Astrocyte (in vitro differentiated cells and primary cell): ENCODE results near the gene PXDC1. TPM values are rescaled to one million over a fixed set of nuclear protein-coding genes. Genes with fewer than 3 reads are reported as not detected.

Experiments used
- DNase-seq: peaks from one replicate; pipeline ENCODE4 v3.0.0-alpha.2; 2010; ENCODE audit warnings: low read depth
- FAIRE-seq: peaks from 2 replicates; lab custom pipeline; 2011; peaks lifted over from hg19 to GRCh38; lab: Jason Lieb, UNC
- H2AFZ ChIP-seq: 2 replicates; pipeline ENCODE4 v1.6.0; 2012; ENCODE audit warnings: low read depth, low read length, inconsistent platforms
- H3K27ac ChIP-seq: 2 replicates; pipeline ENCODE4 v1.5.1; 2011; ENCODE audit warnings: low read depth, low read length, inconsistent platforms
- H3K27me3 ChIP-seq: 2 replicates; pipeline ENCODE4 v1.6.0; 2011; ENCODE audit warnings: low read length, inconsistent platforms; ENCODE audit not compliant: insufficient read depth
- H3K36me3 ChIP-seq: 2 replicates; pipeline ENCODE4 v1.5.1; 2011; ENCODE audit warnings: low read length, inconsistent platforms; ENCODE audit not compliant: insufficient read depth
- H3K4me1 ChIP-seq: 2 replicates; pipeline ENCODE4 v1.5.1; 2011; ENCODE audit warnings: low read length, inconsistent platforms; ENCODE audit not compliant: insufficient read depth
- H3K4me2 ChIP-seq: 2 replicates; pipeline ENCODE4 v1.6.0; 2012; ENCODE audit warnings: low read length, inconsistent platforms
- H3K4me3 ChIP-seq: 2 replicates; pipeline ENCODE4 v1.5.1; 2011; ENCODE audit warnings: low read depth, mild to moderate bottlenecking, low read length, inconsistent platforms; ENCODE audit not compliant: insufficient read depth
- H3K79me2 ChIP-seq: 2 replicates; pipeline ENCODE4 v1.6.0; 2012; ENCODE audit warnings: mild to moderate bottlenecking, low read length, inconsistent platforms; ENCODE audit not compliant: insufficient read depth
- H3K9ac ChIP-seq: 2 replicates; pipeline ENCODE4 v1.6.0; 2012; ENCODE audit warnings: mild to moderate bottlenecking, low read length, inconsistent platforms
- H3K9me3 ChIP-seq: 2 replicates; pipeline ENCODE4 v1.5.1; 2012; ENCODE audit warnings: low read depth, mild to moderate bottlenecking, low read length, inconsistent platforms; ENCODE audit not compliant: insufficient read depth
- H4K20me1 ChIP-seq: 2 replicates; pipeline ENCODE4 v1.6.0; 2012; ENCODE audit warnings: low read length, inconsistent platforms; ENCODE audit not compliant: insufficient read depth
- H3K27ac Mint-ChIP-seq: one replicate; pipeline ENCODE4 v1.8.0; 2021; ENCODE audit warnings: mild to moderate bottlenecking, mixed read lengths; ENCODE audit not compliant: unreplicated experiment
- H3K27me3 Mint-ChIP-seq: one replicate; pipeline ENCODE4 v1.8.0; 2021; ENCODE audit warnings: low read depth, mixed read lengths; ENCODE audit not compliant: unreplicated experiment
- H3K36me3 Mint-ChIP-seq: one replicate; pipeline ENCODE4 v1.8.0; 2021; ENCODE audit warnings: low read depth, mixed read lengths; ENCODE audit not compliant: unreplicated experiment
- H3K4me1 Mint-ChIP-seq: one replicate; pipeline ENCODE4 v1.8.0; 2021; ENCODE audit warnings: low read depth, mixed read lengths; ENCODE audit not compliant: unreplicated experiment
- H3K4me3 Mint-ChIP-seq: one replicate; pipeline ENCODE4 v1.8.0; 2021; ENCODE audit warnings: mild to moderate bottlenecking, moderate library complexity, mixed read lengths; ENCODE audit not compliant: unreplicated experiment
- H3K9me3 Mint-ChIP-seq: one replicate; pipeline ENCODE4 v1.8.0; 2021; ENCODE audit warnings: mild to moderate bottlenecking, mixed read lengths; ENCODE audit not compliant: unreplicated experiment
- EZH2 ChIP-seq: IDR thresholded peaks from 2 replicates; pipeline ENCODE4 v1.6.1; 2012; ENCODE audit warnings: mild to moderate bottlenecking, low read length, inconsistent platforms; ENCODE audit not compliant: insufficient read depth
- total RNA-seq: library from RNA; stranded (reverse); gene quantifications from 2 replicates; pipeline ENCODE4 v1.2.1, GENCODE V29; 2021
- TF ChIP-seq, protein P1 (sequence below): IDR thresholded peaks from 2 replicates; pipeline ENCODE4 v1.5.1; 2011; ENCODE audit warnings: low read depth, mild to moderate bottlenecking, inconsistent platforms, low read length, moderate library complexity; ENCODE audit not compliant: insufficient read depth

Gene PXDC1
- total RNA-seq, 1 donor from 2014 or later: 58.2 TPM

DNA sequence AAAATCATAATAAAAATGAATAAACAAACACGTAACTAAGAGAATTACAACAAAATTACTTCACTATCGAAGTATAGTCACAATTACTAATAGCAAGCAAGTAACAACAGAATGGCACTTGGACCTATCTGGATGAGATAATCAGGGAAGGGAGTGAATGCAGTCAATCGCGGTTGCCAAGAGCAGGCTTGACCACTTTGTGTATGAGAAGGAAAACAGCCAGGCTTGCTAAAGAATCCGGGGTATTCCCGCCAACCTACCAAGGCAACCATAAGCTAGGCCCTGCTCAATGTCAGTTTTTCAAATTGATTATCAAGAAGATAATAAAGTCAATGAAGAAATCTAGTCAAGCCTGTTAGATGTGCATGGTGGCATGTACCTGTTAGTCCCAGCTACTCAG lies 39.7 kb downstream of the PXDC1 start:
- Histone ChIP-seq H2AFZ (no peak overlapping the region), H3K36me3 (peaks cover 4% of the 10 kb centered on the region), H3K27me3 (no peaks in the 10 kb centered on the region), H4K20me1 (no peaks in the 10 kb centered on the region), H3K79me2 (no peaks in the 10 kb centered on the region), H3K4me1 (no peaks in the 10 kb centered on the region), H3K4me2 (no peak overlapping the region), H3K9ac (no peak overlapping the region), H3K27ac (no peak overlapping the region), H3K9me3 (peaks cover 3% of the 10 kb centered on the region), H3K4me3 (no peak overlapping the region)
- Mint-ChIP-seq H3K27me3 (no peaks in the 10 kb centered on the region), H3K9me3 (peaks cover 1% of the 10 kb centered on the region), H3K36me3 (peaks cover 24% of the 10 kb centered on the region), H3K4me1 (peaks cover 11% of the 10 kb centered on the region), H3K27ac (no peak overlapping the region), H3K4me3 (no peak overlapping the region)
- TF ChIP-seq EZH2: no peak
- TF ChIP-seq, protein P1, sequence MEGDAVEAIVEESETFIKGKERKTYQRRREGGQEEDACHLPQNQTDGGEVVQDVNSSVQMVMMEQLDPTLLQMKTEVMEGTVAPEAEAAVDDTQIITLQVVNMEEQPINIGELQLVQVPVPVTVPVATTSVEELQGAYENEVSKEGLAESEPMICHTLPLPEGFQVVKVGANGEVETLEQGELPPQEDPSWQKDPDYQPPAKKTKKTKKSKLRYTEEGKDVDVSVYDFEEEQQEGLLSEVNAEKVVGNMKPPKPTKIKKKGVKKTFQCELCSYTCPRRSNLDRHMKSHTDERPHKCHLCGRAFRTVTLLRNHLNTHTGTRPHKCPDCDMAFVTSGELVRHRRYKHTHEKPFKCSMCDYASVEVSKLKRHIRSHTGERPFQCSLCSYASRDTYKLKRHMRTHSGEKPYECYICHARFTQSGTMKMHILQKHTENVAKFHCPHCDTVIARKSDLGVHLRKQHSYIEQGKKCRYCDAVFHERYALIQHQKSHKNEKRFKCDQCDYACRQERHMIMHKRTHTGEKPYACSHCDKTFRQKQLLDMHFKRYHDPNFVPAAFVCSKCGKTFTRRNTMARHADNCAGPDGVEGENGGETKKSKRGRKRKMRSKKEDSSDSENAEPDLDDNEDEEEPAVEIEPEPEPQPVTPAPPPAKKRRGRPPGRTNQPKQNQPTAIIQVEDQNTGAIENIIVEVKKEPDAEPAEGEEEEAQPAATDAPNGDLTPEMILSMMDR: no peak
- FAIRE-seq (no peak), DNase-seq (no peak)

DNA sequence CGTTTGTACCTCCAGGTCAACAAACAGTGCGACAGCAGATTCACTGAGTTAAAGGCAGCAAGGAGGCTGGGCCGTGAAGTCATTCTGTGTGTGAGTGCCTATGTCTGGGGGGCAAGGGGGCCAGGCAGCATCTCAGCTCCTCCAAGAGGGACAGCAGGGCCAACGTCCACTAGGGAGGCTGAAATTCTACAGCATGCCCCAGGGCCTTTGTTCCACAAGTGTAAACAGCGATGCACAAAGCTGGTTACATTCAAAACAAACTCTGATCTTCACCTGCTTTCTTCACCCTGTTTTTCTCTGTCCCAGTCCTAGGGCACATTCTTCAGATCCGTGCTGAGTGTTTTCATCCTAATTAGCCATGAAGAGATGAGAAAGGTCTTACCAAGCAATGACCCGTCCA lies 41.1 kb downstream of the PXDC1 start:
- H3K4me3 ChIP-seq: no peak overlapping the region
- TF ChIP-seq EZH2: no peak
- TF ChIP-seq, protein P1: no peak
- H3K9me3 Mint-ChIP-seq: peaks cover 1% of the 10 kb centered on the region
- H2AFZ ChIP-seq: no peak overlapping the region
- H3K27ac ChIP-seq: no peak overlapping the region
- H3K4me3 Mint-ChIP-seq: no peak overlapping the region
- no peaks in the 10 kb centered on the region for H3K27me3 ChIP-seq
- H3K4me1 ChIP-seq: no peaks in the 10 kb centered on the region
- H3K27ac Mint-ChIP-seq: no peak overlapping the region
- peaks cover 4% of the 10 kb centered on the region for H3K36me3 ChIP-seq
- H3K4me2 ChIP-seq: no peak overlapping the region
- peaks cover 10% of the 10 kb centered on the region for H3K4me1 Mint-ChIP-seq
- FAIRE-seq: no peak
- H3K79me2 ChIP-seq: no peaks in the 10 kb centered on the region
- H4K20me1 ChIP-seq: no peaks in the 10 kb centered on the region
- peaks cover 3% of the 10 kb centered on the region for H3K9me3 ChIP-seq
- H3K9ac ChIP-seq: no peak overlapping the region
- DNase-seq: no peak
- H3K27me3 Mint-ChIP-seq: no peaks in the 10 kb centered on the region
- peaks cover 24% of the 10 kb centered on the region for H3K36me3 Mint-ChIP-seq

DNA sequence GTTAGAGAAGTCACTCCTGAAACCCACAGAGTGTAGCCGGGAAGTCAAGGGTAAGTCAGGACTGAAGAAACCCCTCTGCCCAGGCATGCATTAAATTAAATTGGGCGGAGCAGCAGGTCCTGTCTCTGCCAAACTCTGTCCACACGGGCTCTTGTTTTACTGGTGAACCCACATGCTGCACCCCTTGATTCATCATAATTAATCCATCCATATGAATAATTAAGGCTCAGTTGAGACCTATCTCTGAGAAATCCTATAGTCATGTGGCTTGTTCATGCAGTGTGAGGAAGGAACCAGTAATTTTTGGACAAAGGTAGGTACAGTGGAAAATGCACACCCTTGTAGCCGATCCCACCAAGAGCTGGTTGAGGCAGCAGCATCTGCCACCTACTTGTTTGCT lies 43.0 kb downstream of the PXDC1 start:
- TF ChIP-seq, protein P1: no peak
- no peak for TF ChIP-seq EZH2
- Mint-ChIP-seq H3K27ac (no peak overlapping the region), H3K9me3 (peaks cover 1% of the 10 kb centered on the region), H3K4me3 (no peak overlapping the region), H3K27me3 (no peaks in the 10 kb centered on the region), H3K36me3 (peaks cover 14% of the 10 kb centered on the region), H3K4me1 (peaks cover 3% of the 10 kb centered on the region)
- no peak overlapping the region for H3K9ac ChIP-seq
- DNase-seq (no peak), FAIRE-seq (no peak)
- no peaks in the 10 kb centered on the region for H3K4me1 ChIP-seq
- H3K27ac ChIP-seq: no peak overlapping the region
- H3K36me3 ChIP-seq: peaks cover 4% of the 10 kb centered on the region
- no peak overlapping the region for H2AFZ ChIP-seq
- H3K9me3 ChIP-seq: no peaks in the 10 kb centered on the region
- H3K79me2 ChIP-seq: no peaks in the 10 kb centered on the region
- no peak overlapping the region for H3K4me3 ChIP-seq
- no peaks in the 10 kb centered on the region for H3K27me3 ChIP-seq
- H4K20me1 ChIP-seq: no peaks in the 10 kb centered on the region
- H3K4me2 ChIP-seq: no peak overlapping the region
